Measurements from ENCODE around the gene WARS2.

The WARS2 gene

DNA sequence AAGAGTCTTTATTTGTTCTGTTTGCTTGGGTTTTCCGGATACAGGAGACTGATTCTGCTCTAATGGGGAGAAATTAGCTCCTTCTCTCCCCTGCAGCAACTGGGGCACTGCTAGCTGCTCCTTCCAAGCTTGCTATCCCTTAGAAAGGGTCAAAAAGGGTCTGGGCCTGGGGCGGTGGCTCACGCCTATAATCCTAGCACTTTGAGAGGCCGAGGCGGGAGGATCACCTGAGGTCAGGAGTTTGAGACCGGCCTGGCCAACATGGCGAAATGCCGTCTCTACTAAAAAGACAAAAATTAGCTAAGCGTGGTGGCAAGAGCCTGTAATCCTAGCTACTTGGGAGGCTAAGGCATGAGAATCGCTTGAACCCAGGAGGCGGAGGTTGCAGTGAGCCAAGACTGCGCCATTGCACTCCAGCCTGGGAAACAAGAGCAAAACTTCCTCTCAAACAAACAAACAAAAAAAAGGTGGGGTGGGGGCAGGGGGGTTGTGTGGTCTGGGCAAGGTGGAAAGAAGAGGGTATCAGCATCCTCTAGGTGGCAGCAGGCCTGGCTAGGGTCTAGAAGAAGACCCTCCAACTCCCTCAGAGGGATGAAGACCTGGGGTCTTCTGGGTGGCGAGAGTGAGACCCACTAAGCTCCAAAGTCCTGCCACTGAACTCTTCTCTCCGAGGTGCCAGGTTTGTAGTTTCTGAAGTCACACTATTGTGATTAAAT, 136.9 kb downstream of the WARS2 start:
- TF ChIP-seq, protein P1, sequence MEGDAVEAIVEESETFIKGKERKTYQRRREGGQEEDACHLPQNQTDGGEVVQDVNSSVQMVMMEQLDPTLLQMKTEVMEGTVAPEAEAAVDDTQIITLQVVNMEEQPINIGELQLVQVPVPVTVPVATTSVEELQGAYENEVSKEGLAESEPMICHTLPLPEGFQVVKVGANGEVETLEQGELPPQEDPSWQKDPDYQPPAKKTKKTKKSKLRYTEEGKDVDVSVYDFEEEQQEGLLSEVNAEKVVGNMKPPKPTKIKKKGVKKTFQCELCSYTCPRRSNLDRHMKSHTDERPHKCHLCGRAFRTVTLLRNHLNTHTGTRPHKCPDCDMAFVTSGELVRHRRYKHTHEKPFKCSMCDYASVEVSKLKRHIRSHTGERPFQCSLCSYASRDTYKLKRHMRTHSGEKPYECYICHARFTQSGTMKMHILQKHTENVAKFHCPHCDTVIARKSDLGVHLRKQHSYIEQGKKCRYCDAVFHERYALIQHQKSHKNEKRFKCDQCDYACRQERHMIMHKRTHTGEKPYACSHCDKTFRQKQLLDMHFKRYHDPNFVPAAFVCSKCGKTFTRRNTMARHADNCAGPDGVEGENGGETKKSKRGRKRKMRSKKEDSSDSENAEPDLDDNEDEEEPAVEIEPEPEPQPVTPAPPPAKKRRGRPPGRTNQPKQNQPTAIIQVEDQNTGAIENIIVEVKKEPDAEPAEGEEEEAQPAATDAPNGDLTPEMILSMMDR (conservative IDR thresholded peaks at IDR 0.05; ENCODE audit: low read length), result no peak
- H3K4me3 ChIP-seq (ENCODE audit: low read length), result no peak overlapping the region
- DNase-seq (ENCODE audit: low read depth), result no peak

DNA sequence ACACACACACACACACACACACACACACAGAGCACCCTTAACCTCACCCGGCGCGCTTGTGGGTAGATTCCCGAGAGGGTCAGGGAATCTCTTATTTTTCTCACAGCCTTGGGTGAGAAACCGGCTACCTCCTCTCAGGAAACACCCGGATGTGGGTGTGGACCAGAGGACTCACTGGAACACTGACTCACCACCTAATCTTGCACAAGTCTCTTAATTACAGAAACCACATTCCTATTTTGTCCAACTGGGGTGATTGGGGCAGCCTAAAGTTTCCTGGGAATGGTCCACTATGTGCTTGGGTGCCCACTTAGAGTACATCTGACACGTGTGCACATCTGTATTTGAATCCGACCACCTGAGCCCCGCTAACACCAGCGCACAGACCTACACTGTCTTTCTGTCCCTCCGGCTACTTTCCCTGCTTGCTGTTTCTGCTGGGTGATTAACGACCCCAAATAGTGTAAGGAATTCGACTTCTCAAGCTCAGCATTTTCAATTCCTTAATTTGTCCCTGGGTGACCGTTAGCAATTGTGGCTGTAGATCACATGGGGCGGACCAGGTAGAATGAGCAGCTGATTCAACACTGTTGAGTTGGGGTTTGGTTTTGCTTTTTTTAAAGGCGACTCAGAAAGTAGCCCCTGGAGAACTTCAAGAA, 138.3 kb downstream of the WARS2 start:
- TF ChIP-seq, protein P1 (conservative IDR thresholded peaks at IDR 0.05; ENCODE audit: low read length), result no peak
- H3K4me3 ChIP-seq (ENCODE audit: low read length), result peak overlapping the region; percentile 5
- DNase-seq (ENCODE audit: low read depth), result peak; percentile 94

DNA sequence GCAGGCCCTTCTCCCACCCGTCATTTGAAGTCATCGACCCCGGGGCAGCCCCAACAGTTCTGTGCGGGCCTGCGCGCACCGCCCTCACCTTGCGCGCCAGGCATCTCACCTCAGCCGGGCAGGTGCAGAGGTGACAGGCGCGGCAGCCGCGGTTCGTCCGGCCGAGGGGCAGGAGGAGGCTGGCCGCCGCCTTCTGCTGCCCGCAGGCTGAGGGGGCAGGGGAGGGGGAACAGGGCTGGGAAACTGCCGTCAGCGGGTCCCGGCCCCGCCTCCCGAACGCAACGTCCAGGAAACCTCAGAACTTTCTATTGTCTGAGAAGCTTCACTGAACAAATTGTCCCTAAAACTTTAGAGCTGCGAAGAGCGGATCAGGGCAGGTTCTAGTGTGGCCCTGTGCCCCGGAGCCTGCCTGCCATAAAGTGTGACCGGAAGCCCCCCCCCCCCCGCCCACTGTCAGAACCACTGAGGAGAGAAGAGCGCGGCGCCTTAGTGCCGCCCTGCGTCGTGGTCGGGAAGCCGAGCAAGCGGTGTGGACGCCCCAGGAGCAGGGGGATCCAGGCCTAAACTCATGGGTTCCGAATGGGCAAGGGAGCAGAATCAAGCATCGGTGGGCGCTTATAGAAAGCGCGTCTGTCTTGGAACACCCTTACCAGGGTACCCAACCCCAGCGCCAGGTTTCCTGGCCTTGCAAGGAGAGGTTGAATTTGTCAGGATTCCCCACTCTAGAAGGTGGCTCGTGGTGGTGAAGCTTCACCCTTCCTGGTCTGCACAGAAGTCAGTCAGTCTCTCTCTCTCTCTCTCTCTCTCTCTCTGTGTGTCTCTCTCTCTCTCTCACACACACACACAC, 139.0 kb downstream of the WARS2 start:
- peak; percentile 24 for DNase-seq (ENCODE audit: low read depth)
- H3K4me3 ChIP-seq (ENCODE audit: low read length), result peak overlapping the region; percentile 27
- TF ChIP-seq, protein P1 (conservative IDR thresholded peaks at IDR 0.05; ENCODE audit: low read length), result no peak

DNA sequence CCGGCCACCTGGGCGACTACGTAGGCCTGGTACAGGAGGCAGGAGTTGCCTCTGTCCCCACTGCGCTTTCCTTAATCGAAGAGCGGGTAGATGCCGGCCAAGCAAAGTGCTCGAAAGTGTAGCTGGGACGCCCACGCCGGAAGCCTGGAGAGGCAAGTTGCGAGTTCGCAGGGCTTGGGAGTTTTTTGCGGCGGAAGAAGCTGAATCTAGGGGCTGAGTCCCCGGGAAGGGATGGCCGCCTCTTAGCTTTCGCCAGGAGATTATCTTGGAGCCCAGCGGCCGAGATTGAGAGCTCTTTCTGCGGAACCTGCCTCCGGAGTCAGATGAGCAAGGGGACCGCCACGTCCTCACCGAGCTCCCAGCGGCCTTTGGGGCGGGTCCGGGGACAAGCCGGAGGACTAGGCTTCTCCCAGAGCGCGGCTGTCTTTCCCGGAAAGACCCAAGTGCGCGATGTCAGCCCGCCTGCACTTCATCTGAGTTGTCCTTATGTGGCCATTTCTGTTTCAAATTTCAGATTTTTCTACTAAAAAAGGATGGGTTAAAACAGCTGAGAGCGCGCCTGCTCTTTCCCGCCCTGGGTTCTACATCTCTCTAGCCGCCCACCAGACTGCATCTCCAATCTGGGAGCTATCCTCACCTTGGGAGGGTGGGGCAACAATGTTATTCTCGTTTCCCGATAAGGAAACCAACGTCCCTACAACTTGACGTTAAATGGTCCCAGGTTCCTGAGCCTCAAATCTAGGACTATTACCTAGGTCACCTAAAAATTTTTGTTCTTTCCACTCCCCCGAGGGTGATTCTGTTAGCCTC, 139.9 kb downstream of the WARS2 start:
- peak overlapping the region; percentile 27 for H3K4me3 ChIP-seq (ENCODE audit: low read length)
- peak; percentile 17 for DNase-seq (ENCODE audit: low read depth)

DNA sequence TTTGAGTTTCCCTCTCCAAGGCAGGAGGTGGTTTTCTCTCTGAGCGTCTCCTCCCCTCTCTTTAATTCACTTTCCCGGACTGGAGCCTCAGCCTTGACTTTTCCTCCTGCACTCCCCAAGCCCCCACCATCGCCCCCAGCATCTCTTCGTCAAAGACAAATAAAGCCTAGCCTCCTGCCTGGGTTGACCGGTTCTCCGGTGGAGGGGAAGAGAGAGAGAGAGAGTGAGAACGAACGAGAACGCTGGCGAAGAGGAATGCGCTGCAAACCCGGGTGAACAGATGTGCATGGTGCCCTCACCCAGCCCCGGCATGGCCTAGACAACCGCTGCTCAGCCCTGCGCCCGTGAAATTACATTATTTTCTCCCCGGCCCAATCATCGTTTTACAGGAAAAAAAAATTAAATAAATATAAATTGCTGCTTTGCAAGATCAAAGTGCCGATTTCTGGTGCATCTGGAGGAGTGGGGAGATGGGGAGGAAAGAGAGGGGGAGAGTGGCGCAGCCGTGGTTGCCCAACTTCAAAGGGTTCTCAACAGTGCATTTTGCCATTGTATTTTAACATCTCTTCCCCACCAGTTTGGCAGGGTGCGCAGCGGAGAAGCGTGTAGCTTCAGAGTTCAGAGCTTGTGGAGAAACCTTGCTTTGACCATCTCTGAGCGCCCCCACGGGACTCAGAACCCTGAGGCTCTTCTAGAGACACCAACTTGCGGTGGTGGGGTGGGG, 140.9 kb downstream of the WARS2 start:
- no peak overlapping the region for H3K4me3 ChIP-seq (ENCODE audit: low read length)
- DNase-seq (ENCODE audit: low read depth), result no peak
- TF ChIP-seq, protein P1 (conservative IDR thresholded peaks at IDR 0.05; ENCODE audit: low read length), result no peak

More for the DNA sequence above, 139.9 kb downstream of the WARS2 start:
- TF ChIP-seq, protein P1 (conservative IDR thresholded peaks at IDR 0.05; ENCODE audit: low read length), result no peak

DNA sequence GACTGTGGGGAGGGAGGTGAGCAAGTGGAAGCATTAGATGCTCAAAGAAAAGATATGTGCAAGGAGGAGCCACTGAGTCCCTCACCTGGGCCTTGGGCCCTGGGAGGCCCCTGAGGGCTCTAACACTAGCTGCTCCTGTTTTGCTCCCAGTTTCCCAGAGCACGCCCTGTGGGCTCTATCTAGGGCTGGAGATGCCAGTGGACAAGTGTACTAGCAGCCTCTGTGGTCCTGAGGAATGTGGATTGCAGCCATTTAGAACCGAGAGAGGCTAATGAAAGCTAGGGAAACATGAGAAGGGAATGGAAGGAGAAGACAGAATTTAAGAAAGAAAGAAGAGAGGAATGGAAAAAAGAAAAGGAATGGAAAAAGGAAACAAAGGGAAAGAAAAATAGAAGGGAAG, 142.3 kb downstream of the WARS2 start:
- TF ChIP-seq, protein P1 (conservative IDR thresholded peaks at IDR 0.05; ENCODE audit: low read length), result no peak
- no peak overlapping the region for H3K4me3 ChIP-seq (ENCODE audit: low read length)
- peak; percentile 50 for DNase-seq (ENCODE audit: low read depth)

All from AG10803 (cell line).